ENCODE results near the gene TBX21.

Gene TBX21

DNA sequence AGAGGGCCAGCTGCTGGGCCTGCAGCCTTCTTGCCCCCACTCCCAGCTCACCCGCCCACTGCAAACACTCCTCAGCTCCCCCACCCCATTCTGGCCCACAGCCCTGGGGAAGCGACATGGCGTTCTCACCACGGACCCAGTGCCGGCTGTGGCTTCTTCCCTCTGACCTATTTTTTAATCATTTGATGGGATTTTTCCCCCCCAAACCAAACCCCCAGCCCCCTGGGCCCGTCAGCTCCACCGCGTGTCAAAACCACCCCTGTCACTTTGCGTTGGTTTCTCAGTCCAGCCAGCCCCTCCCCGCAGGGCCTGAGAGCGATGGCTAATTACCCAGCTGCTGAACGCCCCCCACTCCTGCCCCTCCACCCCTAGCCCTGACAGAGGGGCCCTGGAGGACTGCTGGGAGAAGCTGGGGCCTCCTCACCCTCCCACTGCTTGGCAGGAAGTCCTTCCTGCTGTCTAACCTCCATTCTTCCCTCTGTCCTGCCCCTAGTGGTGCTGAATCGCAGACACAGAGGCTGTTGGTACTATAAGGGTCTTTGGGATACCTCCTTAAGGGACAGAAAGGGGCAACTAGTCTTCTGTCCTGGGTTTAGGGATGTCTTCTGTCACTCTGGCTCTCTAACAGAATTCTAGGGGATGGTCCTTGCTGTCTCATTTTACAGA, 7.5 kb upstream of the TBX21 start:
- no peaks in the 10 kb centered on the region for H3K9me3 ChIP-seq (ENCODE audit: severe bottlenecking)
- no peak overlapping the region for H3K27ac ChIP-seq
- H3K4me3 ChIP-seq (ENCODE audit: low read depth, low read length): no peak overlapping the region
- TF ChIP-seq, protein P1, sequence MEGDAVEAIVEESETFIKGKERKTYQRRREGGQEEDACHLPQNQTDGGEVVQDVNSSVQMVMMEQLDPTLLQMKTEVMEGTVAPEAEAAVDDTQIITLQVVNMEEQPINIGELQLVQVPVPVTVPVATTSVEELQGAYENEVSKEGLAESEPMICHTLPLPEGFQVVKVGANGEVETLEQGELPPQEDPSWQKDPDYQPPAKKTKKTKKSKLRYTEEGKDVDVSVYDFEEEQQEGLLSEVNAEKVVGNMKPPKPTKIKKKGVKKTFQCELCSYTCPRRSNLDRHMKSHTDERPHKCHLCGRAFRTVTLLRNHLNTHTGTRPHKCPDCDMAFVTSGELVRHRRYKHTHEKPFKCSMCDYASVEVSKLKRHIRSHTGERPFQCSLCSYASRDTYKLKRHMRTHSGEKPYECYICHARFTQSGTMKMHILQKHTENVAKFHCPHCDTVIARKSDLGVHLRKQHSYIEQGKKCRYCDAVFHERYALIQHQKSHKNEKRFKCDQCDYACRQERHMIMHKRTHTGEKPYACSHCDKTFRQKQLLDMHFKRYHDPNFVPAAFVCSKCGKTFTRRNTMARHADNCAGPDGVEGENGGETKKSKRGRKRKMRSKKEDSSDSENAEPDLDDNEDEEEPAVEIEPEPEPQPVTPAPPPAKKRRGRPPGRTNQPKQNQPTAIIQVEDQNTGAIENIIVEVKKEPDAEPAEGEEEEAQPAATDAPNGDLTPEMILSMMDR (IDR thresholded peaks at IDR 0.05; ENCODE audit: low read depth, low read length): 0 out of 2 replicates have a peak, but pooled peaks have one; percentile 33
- H3K36me3 ChIP-seq: no peaks in the 10 kb centered on the region
- DNase-seq: no peak
- no peaks in the 10 kb centered on the region for H3K27me3 ChIP-seq (ENCODE audit: insufficient read depth, low read depth, severe bottlenecking)

DNA sequence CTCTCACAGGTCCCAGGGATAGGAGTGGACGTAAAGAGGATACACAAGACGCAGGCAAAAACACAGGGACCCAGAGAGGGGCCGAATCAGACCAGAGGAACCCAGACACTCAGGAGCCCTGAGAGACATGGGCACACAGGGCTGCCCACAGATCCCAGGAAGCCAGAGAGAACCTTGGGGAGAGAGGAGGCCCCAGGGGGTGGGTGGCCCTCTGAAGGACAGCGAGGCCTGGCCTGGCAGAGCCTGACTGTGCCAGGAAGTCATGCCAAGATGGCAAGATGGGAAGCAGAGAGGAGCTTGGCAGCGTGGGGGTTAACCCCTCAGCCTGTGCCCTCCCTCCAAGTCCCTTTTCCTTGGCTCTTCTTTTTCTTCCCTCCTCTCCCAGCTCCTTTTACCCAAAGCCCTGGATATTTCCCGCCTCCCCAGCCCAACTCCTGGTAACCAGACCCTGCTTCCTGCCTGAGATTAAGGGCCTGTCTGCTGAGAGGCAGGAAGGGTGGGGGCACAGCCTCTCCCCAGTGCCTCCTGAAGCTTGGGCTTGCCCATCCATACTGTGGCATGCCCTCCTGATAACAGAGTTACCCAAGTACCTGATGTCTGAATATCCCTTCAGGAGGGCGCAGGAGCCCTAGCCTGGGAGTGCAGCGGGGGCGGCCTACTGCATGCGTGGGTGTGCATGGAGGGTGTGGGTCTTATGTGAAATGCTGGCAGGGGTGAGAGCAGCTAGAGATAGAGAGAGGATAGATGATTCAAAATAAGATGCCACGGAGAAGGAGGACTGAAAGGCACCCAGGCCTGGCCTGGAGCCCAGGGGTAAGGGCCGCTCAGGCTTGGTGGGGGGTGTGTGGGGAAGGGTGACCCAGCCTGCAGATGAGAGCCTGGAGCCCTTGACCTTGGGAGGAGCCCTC, 6.0 kb upstream of the TBX21 start:
- no peaks in the 10 kb centered on the region for H3K36me3 ChIP-seq
- no peaks in the 10 kb centered on the region for H3K9me3 ChIP-seq (ENCODE audit: severe bottlenecking)
- TF ChIP-seq, protein P1 (IDR thresholded peaks at IDR 0.05; ENCODE audit: low read depth, low read length): no peak
- no peaks in the 10 kb centered on the region for H3K27me3 ChIP-seq (ENCODE audit: insufficient read depth, low read depth, severe bottlenecking)
- DNase-seq: no peak
- H3K27ac ChIP-seq: peak overlapping the region; percentile 37
- H3K4me3 ChIP-seq (ENCODE audit: low read depth, low read length): no peak overlapping the region

DNA sequence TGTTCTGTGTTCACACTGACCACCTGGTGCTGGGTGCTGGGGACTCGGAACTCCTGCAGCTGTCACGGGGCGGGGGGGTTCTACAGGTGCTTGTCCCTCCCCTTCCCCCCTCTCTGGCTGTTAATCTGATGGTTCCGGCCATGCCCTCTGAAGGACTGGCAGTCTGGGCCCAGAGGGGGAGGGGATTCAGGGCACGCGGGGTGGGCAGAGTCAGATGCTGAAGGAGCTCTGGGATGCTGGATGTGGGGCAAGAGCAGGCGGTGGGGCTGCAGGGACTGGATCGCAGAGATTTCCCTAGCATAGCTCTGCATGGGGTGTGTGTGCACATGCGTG, 5.4 kb upstream of the TBX21 start:
- Histone ChIP-seq H3K9me3 (ENCODE audit: severe bottlenecking) (no peaks in the 10 kb centered on the region), H3K27ac (no peak overlapping the region), H3K36me3 (no peaks in the 10 kb centered on the region), H3K4me3 (ENCODE audit: low read depth, low read length) (no peak overlapping the region), H3K27me3 (ENCODE audit: insufficient read depth, low read depth, severe bottlenecking) (no peaks in the 10 kb centered on the region)
- TF ChIP-seq, protein P1 (IDR thresholded peaks at IDR 0.05; ENCODE audit: low read depth, low read length): no peak
- DNase-seq: peak; percentile 58

DNA sequence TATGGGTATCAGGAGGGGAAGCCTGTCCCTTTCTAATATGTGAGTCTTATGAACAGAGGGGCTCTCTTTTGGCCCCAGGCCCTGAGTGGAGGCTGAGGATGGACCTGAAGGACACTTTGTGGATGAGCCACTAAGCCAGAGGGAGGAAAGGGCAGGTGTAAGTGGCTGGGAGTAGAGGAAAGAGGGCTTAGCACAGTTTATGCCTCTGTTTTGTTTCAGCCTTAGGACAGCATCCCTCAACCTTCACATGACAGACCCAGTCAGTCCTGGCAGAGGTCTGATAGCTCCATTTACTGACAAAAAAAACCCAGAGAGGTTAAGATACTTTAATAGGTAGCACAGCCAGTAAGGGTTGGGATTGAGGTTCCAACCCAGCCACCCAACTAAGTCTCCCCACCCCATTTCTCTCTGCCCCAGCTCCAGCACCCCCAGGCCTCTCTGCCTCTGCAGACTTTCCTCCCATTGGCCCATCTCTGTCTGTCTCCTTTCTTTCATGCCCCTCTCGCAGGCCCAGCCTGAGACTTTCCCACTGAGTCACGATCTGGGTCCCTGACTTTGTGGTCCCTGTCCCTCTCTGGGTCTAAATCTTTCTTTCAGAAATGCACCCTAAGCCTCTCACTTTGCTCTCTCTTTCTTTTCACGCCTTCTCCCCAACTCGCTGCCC, 4.7 kb upstream of the TBX21 start:
- H3K36me3 ChIP-seq: no peaks in the 10 kb centered on the region
- no peak overlapping the region for H3K4me3 ChIP-seq (ENCODE audit: low read depth, low read length)
- no peak overlapping the region for H3K27ac ChIP-seq
- DNase-seq: no peak
- TF ChIP-seq, protein P1 (IDR thresholded peaks at IDR 0.05; ENCODE audit: low read depth, low read length): no peak
- H3K27me3 ChIP-seq (ENCODE audit: insufficient read depth, low read depth, severe bottlenecking): peaks cover 2% of the 10 kb centered on the region
- no peaks in the 10 kb centered on the region for H3K9me3 ChIP-seq (ENCODE audit: severe bottlenecking)

DNA sequence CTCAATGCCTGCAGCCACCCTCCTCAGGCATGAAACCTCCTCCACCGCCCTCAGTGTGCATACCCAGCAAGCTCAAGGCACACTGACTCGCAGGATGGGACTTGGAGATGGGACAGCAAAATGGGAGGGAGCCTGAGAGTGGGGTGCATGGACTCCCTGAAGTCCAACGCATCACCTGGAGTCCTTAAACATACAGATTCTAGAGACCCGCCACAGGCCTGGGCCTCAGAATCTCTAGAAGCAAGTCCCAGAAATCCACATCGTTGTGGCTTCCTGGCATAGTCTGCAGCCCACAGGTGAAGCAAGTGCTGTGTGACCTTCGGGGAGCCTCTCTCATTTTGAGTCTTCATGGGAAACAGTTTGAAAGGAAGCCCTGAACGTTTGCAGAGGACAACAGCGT, 3.6 kb upstream of the TBX21 start:
- Histone ChIP-seq H3K36me3 (no peaks in the 10 kb centered on the region), H3K4me3 (ENCODE audit: low read depth, low read length) (no peak overlapping the region), H3K27ac (no peak overlapping the region), H3K9me3 (ENCODE audit: severe bottlenecking) (no peaks in the 10 kb centered on the region), H3K27me3 (ENCODE audit: insufficient read depth, low read depth, severe bottlenecking) (peaks cover 12% of the 10 kb centered on the region)
- no peak for DNase-seq
- TF ChIP-seq, protein P1 (IDR thresholded peaks at IDR 0.05; ENCODE audit: low read depth, low read length): no peak

Data from WERI-Rb-1 (cell line).